GM23248 (cell line): ENCODE results near the gene KIF6.

Source experiments
- EZH2 ChIP-seq: fragments of 200-600 bp; sonication (generic); IDR thresholded peaks from 2 replicates; pipeline ENCODE4 v1.6.1; 2018; ENCODE audit warnings: antibody characterized with exemption, mild to moderate bottlenecking; ENCODE audit not compliant: insufficient read depth, poor library complexity, severe bottlenecking
- EZH2phosphoT487 ChIP-seq: fragments of 200-600 bp; sonication (generic); IDR thresholded peaks from 2 replicates; pipeline ENCODE4 v1.6.1; 2018; ENCODE audit warnings: antibody characterized with exemption, moderate library complexity, mild to moderate bottlenecking, low read depth; ENCODE audit not compliant: insufficient read depth

GRCh38 chr6:39520916-39521315 is 204.3 kb downstream of the KIF6 start:
- TF ChIP-seq EZH2 (no peak), EZH2phosphoT487 (no peak)
